ENCODE measurements around the gene MRPL37.
"Not testable (repeated sequence)": the region's sequence is repeated elsewhere in the genome, so short reads cannot be mapped to it uniquely, and the experiment has no call there.

Gene MRPL37

DNA sequence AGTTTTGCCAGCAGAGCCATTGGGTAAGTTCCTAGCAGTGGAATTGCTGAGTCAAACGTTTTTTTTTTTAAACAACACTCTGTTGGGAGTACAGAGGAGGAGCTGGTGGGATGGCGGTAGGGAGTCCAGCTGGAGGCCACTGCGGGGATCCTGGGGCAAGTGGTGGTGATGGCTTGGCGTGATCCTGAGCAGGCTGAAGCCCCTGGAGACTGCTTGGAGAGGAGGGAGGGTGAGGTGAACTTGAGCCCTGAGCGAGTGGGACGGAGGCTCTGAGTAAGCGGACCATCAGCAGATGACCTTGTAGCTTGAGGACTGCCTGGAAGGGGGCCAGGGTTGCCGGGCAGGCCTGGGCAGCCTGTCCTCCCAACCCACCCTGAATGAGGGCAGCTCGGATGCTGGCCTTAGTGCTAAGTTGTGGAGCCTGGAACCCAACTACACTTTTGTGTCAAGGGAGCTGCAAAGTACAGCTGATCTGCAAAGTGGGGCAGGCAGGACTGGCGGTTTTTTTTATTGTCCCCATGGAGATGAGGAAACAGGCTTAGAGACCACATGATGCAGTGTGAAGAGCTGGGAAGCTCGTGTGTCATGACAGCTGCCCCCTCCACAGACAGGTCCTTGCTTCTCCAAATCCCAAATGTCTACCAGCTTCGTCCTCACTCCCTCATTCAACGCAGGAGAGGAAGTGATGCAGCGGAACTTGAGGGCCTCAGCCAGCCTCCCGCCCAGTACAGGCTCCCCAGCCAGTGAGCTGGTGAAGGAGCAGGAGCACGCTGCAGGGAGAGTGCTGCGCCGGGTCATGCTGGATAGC, 20.2 kb downstream of the MRPL37 start:
- peak; percentile 32 to 83 for DNase-seq

DNA sequence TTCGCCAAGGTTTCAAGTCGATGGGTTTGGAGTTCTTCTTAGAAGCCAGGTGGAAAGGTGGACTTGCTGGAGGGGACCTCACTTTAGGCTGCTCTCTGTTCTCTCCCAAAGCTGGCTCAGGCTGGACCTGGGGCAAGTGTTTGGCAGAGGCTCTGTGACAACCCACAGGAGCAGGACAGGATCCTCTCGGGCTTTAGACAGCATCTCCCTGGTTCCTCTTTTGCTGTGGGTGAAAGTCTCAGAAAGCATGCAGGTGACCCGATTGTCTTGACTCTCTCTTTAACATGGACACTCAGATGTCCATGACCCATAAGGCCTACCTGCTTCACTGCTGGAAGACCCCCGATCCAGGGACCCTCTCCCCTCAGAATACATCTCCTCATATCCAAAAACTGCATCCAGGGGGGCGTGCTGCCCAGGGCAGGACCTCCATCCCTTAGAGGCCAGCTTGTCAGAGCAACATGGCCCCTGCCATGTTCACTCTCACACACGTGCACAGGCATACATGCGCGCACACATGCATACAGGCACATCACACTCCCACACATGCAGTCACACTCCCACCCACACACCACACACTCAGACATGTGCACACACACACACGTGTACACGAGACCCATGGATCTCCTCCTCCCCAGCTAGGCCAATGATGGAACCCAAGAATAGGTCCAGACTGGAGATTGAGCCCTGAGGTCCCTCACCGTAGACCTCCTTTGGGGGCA, 21.3 kb downstream of the MRPL37 start:
- no peak for DNase-seq

DNA sequence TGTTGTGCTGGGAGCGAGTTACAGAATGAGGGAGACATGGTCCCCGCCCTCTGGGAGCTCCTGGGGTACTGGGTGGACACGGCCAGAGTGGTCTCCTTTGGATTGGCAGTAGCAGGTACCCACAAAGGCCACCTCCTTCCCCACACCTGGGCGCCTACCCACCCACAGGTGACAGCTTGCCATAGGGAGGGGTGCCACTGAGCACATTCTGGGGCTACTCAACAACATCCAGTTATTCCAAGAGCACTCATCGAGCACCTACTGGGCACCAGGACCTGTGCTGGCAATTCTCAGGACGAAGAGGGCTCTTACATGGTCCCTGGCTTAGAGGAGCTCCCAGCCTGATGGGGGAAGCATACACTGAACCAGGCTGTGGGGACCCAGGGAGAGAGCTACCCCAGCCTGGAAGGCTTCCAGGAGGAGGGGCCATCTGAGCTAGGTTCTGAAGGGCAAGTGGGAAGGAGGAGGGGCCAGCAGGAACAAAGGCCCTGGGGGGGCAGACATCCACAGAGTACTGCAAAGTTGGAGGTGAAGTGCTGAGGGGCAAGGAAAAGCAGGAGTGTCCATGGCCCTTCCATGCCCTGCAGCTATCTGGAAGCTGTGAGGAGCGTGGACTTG, 22.0 kb downstream of the MRPL37 start:
- no peak for DNase-seq

DNA sequence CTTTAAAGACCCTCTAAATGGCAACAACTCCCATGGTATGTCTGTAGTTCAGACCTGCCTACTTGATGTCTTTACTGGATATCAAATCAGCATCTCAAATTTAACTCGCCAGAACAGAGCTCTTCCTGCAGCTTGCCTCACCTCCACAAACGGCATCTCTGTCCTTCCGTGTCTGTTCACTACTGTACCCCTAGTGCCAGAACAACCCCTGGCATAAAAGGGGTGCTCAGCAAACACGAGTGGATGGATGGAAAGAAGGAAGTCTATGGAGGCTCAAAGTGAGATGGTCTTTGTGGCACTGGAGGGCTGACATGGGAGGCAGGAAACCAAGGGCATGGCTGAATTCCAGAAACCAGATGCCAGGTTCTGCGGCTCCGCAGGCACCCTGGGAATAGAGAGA, 22.7 kb downstream of the MRPL37 start:
- no peak for DNase-seq

DNA sequence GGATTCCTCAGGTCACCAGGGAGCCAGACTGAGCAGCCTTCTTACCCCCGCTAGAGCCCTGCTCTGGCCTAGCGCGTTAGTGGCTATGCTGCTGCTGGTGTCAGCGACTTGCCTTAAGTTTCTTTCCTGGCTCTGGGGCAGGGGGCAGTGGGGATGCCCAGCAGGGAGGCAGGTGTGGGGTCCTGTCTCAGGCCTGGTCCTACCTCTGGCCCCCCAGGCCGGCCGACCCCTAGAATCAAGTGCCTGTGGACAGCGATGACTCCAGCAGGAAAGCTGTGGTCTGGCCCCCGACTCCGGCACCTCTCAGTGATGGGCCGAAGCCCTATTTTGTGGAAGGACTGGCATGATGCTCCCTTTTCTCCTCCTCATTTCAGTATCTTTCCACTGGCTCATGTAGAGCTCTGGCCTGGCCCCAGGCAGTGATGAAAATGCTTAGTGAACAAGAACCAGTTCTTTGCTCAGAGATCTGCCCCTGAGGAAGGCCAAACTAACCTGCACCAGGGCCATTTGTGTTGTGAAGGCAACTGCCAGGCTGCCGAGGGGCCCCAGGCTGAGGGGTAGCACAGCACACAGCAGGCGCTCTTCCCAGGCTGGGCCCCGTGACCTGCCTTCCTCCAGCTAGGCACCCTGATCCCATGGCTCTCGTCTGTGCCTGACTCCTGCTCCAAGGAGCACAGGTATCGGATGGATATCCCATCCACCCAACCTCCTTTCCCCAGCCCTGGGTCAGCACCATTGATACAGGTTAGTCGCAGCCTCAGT, 23.7 kb downstream of the MRPL37 start:
- no peak for DNase-seq

DNA sequence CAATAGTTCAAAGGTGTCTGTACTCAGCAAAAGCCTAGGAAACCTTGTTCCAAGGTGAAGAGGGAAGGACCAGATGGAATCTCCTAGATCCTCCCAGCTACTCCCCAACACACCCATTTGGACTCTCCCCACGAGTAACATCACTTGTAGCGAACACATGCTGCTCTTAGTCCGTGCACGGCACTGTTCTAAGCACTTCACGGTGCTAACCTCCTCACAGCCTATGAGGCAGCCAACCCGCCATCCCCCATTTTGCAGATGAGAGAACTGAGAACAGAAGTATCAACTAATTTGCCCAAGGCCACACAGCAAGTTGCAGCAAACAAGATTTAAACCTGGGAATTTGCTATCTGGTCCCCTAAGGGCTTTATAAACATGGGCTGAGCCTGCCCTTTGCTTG, 24.3 kb downstream of the MRPL37 start:
- peak in 1 of 2 experiments; percentile 59 for DNase-seq

DNA sequence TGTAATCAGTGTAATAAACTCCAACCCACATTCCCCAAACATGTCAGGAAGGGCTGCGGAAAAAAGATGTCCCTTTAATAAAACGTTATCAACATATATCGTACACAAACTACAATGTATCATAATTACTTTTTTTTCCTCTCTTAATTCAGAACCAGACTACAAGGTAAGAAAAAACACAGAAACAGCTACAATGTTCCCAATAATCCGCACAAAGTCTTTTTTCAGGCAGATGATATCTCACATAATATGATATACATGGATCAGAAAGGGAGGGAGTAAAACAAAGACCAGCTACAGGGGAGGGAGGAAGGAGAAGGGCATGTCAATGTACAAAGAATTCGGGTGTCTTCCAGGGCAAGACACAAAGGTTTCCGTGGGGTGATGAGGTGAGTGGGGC, 25.4 kb downstream of the MRPL37 start:
- no peak for DNase-seq

DNA sequence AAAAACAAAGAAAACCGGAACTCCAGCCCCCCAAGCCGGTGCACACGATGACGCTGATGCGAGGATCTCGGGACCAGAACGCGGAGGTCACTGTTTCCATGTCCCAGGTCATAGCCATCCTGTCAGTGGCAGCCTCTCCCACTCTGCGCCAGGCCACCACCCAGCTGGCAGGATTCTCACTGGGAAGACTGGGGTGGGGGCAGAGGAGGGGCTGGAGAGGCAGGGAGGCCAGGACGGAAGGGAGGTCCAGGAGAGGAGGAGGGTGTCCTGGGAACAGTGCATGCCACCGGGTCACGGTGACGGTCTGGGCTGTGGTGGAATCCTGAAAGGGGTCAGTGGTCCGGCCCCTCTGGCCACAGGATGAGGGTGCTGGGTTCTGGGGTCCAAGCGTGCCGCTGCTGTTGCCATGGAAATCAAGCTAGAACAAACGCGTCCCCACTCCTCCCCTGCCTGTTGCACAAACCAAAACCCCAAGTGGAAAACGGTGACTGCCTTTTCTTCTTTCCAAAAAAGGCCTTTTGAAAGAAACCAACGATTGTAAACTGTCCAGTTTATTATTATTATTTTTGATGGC, 26.1 kb downstream of the MRPL37 start:
- DNase-seq = no peak

DNA sequence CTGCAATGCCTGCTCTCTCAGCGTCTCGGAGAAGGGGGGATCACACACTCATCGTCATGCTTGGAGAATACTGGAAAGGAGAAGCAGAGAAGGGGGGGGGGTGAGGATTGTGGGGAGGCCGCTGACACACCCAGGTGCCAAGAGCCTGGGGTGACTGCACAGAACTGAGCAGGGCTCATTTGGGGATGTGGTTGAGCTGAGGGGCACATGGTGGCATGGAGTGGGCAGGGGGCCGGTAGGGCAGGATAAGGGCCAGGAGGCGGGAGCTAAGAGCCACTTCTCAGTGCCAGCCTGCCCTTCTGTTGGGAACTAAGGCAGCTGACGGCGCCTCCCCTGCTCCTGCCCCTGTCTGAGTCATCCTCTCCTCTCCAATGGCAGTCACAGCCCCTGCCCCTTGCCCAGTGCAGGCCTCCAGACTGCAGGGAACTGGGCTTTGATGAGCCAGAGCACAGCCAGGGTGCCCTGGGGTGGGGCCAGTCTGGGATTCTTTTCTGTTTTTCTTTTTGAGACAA, 27.2 kb downstream of the MRPL37 start:
- peak in 1 of 2 experiments; percentile 47 for DNase-seq

DNA sequence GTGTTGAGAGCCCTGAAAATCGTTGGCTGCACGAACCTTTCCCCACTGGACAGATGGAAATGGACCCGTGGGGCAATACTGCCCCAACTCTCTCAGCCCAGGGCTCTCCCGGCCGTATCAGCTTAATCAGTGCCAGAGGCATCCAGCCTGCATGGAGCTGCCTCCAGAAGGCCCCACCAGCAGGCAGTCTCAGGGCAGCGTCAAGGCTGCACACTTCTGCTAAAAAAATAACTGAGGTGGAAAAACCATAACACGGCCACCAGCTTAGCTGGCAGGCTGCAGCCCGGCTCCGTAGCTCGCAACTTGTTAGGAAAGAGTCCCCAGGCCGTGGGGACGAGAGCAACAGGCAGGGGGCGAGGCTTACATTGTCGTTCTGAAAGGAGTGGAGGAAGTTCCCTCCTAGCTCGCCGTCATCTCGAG, 27.9 kb downstream of the MRPL37 start:
- DNase-seq = no peak

DNA sequence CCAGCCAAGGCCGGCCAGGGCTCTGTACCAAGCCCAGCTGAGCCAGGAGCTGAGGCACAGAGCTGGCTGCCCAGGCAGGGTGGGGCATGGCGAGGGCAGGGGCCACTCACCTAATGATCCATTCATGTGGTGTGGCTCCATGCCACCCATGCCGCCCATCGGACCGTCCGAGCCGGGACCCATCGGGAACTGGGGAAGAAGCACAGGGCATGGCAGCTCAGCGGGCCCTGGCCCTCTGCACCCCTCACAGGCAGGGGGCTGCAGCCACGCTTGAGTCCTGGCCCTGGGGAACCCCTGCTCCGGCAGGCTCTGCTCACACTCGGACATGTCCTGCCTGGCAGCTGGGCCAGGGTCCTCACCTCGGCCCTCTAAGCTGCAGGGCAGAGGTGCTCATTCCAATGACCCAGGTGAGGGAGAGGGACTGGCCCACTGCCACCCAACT, 28.7 kb downstream of the MRPL37 start:
- DNase-seq = no peak

DNA sequence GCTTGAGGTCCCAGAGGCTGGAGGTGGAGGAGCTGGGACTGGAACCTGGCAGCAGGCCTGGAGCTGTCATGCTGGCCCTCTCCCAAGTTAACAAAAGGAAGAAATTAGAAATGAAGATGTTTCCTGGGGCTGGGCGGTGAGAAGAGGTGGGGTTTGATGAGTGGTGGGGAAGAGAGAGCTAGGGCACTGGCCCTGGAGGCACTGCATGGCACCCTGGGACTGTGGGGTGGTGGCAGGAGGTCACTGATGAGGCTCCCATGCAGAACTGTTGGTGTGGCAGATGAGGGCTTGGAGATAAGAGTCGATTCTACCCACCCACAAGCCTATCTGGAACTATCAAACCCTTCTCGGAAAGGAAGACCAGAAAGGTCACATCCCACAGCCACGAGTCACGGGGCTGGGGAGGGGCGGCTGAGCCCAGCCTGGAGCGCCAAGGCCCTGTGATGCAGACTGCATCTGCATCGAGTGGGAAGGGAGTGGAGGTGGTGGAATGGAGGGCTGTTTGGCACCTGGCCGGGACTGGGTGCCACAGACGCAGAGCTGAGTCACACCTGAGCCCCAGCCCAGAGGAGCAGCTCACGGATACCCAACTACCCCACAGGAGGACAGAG, 29.4 kb downstream of the MRPL37 start:
- DNase-seq = no peak

DNA sequence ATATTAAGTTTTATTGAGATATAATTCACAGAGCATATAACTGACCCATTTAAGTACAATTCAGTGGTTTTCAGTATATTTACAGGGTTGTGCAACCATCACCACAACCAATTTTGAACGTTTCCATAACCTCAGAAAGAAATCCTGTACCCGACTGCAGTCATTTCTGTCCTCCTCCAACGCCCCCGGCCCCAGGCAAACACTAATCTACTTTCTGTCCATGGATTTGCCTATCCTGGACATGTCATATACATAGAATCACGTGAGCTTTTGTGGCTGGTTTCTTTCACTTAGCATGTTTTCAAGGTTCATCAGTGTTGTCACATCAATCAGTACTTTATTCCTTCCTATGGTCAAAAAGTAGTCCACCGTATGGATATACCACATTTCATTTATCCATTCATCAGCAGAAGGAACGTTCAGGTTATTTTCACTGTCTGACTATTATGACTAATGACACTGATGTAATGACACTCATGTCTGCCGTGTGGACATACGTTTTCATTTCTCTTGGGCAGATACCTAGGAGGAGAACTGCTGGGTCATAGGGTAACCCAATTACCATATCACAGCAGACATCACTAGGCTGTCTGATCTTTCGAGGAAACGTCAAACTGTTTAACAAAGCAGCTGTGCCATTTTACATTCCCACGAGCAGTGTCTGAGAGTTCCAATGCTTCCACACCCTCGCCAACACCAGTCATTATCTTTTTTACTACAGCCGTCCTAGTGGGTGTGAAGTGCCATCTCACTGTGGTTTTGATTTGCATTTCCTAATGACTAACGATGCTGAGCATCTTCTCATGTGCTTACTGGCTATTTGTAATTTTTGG, 30.8 kb downstream of the MRPL37 start:
- DNase-seq = no peak

DNA sequence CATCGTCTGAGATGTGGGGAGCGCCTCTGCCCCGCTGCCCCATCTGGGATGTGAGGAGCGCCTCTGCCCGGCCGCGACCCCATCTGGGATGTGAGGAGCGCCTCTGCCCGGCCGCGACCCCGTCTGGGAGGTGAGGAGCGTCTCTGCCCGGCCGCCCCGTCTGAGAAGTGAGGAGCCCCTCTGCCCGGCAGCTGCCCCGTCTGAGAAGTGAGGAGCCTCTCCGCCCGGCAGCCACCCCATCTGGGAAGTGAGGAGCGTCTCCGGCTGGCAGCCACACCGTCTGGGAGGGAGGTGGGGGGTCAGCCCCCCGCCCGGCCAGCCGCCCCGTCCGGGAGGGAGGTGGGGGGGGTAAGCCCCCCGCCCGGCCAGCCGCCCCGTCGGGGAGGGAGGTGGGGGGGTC, 33.2 kb downstream of the MRPL37 start:
- not testable (repeated sequence) for DNase-seq

DNA sequence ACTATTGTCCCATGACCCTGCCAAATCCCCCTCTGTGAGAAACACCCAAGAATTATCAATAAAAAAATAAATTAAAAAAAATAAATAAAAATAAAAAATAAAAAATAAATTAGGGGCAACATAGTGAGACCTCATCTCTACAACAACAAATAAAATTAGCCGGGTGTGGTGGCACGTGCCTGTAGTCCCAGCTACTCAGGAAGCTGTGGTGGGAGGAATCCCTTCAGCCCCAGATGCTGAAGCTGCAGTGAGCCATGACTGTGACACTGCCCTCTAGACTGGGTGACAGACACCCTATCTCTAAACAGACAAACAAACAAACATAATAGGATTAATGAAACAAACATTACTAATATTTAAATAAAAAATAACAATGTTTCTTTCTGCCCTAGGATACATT, 34.3 kb downstream of the MRPL37 start:
- DNase-seq = no peak

DNA sequence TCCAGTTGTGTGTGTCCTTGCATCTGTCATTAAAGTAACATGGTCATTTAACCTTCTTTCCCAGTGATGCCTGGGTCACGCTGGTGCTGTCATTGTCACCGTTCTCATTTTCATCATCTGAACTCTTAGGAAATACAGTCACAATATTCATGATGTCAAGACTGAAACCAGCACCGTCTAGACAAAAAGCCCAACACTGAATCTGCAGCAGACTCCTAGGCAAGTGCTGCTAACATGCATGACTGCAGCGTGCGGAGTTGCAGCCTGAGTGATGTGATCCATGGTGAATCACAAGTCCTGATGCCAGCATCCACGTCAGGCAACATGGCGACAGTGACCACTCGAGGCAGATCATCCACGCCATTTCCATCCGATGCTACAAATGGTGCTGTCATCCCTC, 37.6 kb downstream of the MRPL37 start:
- no peak for DNase-seq

DNA sequence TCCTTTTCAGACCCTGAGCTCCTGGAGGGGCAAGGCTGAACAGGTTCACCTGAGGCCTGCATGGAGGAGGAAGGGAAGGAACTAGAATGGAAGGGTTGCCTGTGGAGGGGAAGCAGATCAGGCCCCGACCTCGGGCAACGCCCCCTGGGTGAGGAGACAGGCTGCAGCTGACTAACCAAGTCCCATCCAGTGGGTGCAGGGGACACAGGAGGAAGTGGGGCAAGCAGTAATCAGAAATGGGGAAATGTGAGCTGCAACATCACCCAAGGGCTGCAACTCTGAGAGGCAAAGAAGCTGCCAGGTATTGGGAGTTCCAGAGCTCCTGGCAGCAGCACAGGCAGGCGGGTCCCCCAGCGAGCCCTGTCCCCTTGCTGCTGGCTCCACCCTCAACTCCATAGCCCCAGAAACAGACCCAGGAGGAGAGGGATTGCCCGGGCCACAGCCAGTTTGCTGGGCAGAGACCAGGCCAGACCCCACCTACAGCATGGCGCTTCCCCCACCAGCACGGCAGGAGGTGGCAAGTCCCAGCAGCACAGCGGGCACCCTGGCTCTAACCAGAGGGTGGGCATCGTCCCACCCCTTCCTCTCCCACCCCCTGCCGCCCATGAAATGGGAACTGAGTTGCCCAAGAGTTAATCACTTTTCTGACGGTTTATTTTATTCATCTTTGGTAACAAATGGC, 38.5 kb downstream of the MRPL37 start:
- no peak for DNase-seq

DNA sequence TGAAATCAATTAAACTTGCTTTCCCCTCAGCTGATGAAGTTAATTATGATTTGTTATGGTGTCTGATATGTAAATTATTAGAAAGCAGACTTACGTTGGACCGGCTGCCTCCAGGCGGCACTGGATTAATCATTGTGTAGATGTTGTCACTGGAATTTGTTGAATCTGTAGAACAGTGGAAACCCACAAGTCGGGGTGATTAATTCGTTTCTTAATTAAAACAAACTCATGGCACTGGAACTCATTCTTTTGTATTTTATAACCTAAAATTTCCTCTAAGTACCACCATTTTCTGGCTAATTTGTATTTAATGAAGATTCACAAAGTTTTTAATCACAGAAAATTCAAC, 39.0 kb downstream of the MRPL37 start:
- DNase-seq = no peak

DNA sequence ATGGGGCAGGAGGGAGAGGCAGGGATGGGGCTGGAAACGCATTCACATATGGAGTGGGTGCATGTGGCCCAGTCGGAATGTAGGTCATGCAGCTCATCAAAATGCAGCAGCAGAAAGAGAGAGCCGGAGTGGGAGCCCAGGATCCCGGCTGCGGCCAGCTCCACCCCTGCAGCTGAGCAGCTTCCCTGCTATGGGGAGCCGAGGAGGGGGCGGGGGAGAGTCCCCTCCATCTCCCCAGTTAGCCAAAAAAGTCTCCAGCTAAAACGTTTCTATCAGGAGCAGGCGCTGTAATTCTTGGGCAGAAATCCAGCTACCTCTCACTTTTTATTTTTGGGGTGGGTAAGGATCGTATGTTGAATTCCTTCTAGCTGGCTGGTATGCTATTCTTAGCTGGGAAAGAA, 39.7 kb downstream of the MRPL37 start:
- DNase-seq = no peak

DNA sequence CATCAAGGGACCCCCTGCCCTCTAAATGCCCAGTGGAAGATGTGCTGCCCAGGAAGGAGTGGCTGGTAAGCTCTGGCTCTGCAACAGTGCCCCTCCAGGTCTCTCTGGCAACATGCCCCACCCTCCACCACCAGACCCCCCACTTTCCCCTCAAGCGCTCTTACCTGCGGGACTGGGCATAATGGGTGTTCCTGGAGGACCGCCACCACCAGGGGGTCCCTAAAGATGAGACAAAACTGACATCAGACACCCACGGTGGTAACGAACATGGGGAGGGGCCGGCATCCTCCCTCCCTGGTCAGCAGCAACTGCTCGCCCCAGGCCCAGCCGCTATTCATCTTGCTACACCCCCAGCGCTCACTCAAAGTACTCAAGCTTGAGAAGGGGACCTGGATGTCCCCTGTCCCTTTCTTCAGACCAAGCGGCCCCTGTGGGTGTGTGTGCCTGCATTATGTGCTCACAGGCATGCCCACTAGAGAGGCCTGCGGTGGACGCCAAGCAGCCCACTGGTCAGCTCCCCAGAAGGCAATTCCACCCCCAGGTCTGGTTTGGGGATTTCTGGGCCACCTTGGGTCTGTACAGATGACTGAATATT, 40.9 kb downstream of the MRPL37 start:
- no peak for DNase-seq

Measured in NCI-H524 (cell line).